GM19395 (cell line): ENCODE results near the gene SLC22A7.
"Not testable (repeated sequence)": the region's sequence is repeated elsewhere in the genome, so short reads cannot be mapped to it uniquely, and the experiment has no call there.

Experiments
- ATAC-seq: cut with Tn5 transposase; IDR thresholded peaks from one replicate; pipeline ENCODE4 v1.9.1; 2021; ENCODE audit warnings: mild to moderate bottlenecking, moderate library complexity; ENCODE audit not compliant: unreplicated experiment

The SLC22A7 gene

DNA sequence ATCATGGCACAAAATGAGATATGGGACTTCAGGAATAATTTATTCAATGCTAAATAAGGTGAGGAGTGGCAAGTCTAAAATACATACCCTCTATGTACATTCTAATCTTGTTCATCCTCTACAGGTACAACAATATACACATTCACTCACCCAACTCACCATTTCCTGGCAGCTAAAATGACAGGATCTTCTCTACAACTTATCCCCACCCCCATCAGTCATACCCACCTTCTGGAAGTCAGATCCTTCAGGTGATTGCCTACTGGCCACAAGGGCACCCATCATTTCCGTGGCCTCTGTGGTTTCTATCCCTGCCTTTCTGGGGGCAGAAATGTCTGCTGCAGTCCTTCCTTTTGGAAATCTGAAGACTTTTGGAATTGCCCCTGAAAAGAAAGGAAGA lies 33.4 kb downstream of the SLC22A7 start:
- ATAC-seq: no peak

DNA sequence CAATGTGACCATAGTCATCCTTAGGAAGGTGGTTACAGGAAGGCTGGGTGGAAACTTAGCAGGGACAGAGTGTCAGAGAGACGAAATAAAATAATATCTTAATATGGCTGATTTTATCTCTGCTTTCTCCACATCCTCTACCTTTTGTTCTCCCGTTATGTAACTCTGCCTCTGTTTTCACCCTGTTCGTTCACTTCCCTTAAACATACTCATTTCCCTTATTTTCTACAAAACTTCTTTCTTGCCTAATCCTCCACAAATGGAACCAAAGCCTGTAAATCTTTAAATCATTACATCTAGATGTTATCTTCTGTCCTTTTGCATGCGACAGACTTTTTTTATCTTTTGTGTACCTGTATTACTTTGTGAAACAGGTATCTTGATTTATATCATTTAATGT lies 33.8 kb downstream of the SLC22A7 start:
- no peak for ATAC-seq

DNA sequence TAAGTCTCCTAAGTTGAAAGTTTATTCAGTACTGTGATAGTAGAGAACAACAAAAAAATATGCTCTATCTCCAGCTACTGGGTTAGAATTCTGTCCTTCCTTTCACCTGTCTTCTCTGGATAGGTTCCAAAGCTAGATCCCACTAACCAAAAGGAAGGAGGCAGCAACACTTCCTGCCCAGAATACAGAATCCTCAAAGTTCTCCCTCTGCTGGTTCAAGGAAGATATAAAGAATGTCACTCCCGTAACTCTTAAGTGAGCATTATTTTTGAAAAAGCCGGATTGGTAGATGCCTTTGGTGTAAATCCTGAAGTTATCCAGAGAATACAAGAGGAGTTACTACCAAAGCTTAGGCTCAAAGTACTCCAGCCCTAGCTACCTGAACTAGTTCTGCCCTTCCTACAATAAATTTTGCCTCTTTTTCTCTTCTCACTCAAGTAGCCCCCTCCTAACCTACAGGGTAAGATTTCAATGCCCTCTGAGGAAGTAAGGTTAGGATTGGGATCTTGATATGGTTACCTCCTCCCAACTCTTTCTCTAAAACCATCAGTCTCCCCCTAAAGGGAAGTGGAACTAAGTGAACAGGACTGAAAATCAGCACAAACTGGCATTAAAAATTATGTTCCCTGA lies 36.5 kb downstream of the SLC22A7 start:
- no peak for ATAC-seq

DNA sequence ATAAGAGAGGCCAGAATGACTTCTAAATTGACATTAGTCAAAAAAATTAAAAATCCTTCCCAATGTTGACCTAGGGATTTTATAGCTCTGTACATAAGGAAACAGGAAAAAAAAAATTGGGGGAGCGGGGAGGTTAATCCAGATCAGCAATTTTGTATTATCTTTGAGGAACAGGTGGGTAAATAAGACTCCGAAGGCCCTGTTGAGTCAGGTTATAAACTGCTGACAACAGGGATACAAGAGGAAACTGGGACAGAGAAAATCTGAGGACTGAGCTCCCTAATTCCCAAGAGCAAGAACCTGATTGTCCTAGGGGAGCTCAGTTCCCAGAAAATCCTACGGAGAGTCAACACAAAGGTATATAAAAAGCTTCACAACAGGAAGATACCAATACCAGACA lies 37.4 kb downstream of the SLC22A7 start:
- ATAC-seq: no peak

DNA sequence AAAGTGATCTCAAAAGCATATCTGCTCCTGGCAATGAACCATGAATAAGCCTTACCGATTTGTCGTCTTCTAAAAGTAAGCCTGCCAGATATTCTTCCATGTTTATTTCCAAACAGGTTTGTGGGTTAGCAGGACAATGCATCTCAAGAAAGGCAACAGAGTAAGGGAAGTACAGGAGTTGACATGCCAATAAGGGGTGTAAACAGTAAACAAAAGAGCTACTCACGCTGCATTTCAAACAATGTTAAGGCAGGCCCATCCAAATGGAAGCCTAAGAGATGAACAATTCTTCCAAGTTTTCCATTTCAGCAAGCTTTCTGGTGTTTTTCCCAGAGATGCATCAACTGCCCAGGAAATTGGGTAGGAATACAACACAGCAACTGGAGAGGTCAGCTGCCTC lies 38.3 kb downstream of the SLC22A7 start:
- no peak for ATAC-seq

DNA sequence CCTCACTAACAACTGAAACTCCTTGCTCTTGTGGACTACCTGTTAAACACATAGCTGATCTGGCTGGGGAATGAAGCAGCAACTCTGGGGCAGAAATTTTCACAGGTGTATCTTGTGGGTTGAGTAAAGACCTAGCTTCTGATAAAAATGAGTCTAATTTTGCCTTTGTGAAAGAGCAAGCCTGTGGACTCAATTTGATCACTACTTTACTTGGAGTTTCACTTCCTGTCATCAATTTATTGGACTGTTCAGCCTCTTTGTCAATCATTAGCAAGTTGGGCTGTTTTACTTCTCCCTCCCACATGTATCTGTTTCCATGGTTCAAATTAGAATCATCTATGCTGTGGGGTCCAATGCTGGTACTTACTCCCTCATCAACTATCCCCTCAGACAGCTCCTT lies 40.2 kb downstream of the SLC22A7 start:
- peak; percentile 61 for ATAC-seq

DNA sequence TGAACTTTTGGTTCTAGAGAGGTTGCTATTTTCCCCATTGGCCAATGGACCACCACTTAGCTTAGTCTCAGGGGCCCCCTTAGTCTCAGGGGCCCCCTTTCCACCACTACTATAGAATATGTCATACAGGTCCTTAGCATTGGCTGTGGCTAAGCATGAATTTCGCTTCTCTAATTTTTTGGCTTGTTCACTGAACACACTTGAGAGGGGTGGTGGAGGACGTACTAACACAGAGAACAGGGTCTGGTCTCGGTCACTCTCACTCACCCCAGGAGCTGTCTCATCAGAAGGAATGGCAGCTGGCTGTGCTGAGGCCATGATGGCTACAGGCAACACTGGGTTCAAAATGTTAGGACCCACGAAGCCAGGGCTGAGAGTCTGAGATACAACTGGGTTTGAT lies 41.1 kb downstream of the SLC22A7 start:
- ATAC-seq: peak; percentile 82

DNA sequence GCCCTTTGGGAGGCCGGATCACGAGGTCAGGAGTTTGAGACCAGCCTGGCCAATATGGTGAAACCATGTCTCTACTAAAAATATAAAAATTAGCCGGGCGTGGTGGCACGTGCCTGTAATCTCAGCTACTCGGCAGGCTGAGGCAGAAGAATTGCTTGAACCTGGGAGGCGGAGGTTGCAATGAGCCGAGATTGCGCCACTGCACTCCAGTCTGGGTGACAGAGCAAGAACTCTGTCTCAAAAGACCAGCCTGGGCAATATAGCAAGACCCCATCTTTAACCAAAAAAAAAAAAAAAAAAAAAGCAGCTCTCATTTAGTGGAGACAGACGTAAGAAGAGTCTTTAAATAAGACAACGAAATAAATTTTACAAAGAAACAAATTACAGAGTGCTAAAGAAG lies 48.2 kb downstream of the SLC22A7 start:
- not testable (repeated sequence) for ATAC-seq

DNA sequence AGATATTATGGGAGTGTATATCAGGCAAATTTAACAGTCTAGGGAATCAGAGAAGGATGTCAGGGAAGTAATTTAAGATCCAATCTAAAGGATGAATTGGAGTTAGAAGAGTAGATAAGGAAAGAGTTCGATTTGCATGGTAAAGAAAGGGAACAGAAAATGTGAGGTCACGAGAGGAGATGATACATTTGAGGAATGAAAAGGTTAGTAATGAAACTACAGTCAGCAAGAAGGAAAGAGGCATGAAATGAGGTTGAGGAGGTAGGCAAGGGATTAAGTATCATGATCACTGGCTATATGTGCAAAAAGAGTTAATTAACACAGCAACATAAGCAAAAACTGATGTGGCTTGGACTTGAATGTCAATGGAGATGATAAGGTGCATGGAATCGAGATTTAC lies 49.0 kb downstream of the SLC22A7 start:
- ATAC-seq: no peak

DNA sequence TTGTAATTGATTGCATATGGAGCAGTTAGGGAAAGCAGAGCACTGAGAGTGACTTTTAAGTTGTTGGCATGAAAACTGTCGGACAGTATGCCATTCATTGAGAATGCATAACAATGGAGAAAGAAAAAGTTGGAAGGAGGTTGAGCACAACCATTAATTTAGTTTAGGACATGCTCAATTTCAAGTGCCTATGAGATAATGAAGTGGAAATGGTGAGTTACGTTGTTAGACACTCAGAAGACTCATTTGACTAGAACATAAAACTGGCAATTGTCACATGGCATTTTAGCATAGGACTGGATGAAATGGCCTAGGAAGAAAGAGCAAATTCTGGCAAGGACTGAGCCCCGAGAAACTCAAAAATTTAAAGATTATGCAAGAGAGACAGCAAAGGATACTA lies 49.4 kb downstream of the SLC22A7 start:
- no peak for ATAC-seq

DNA sequence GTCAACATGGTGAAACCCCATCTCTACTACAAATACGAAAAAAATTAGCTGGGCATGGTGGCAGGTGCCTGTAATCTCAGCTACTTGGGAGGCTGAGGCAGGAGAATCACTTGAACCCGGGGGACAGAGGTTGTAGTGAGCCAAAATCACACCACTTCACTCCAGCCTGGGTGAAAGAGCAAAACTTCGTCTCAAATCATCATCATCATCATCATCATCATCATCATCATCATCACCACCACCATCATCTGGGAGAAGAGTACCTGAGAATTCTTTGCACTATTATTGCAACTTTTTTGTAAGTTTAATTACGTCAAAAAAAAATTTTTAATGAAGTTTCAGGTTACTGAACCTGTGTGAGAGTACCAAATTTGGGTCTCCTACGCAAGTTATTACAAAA lies 53.9 kb downstream of the SLC22A7 start:
- not testable (repeated sequence) for ATAC-seq
